Gastrocnemius medialis (tissue), 4 donors: ENCODE data around the gene MS4A18. TPM values are rescaled to one million over a fixed set of nuclear protein-coding genes. Genes with fewer than 3 reads are reported as not detected.

Experiments
- ATAC-seq, 2 donors: fragments of 150-250 bp; one replicate each; pipeline ENCODE4 v1.9.1; 2016
- DNase-seq, 2 donors: peaks; one replicate each; pipeline ENCODE4 v3.0.0-alpha.2; 2019
- H3K27ac ChIP-seq, 4 donors: fragments of 200-600 bp; sonication (generic); 1 replicate in 1 of 4; 2 replicates in 3 of 4; pipeline ENCODE4 v1.5.1; 2016 to 2018; ENCODE audit warnings: mild to moderate bottlenecking in 2 of 4, moderate library complexity in 1 of 4
- H3K27me3 ChIP-seq, 3 donors: fragments of 200-600 bp; sonication (generic) in 2 of 3; 1 replicate in 1 of 3; 2 replicates in 2 of 3; pipeline versions ENCODE4 v1.5.1 to v1.6.0; 2016 to 2019; ENCODE audit warnings: mild to moderate bottlenecking in 1 of 3, moderate library complexity in 1 of 3
- H3K36me3 ChIP-seq, 2 donors: fragments of 200-600 bp; sonication (generic) in 1 of 2; one replicate each; pipeline ENCODE4 v1.5.1; 2017 to 2018
- H3K4me1 ChIP-seq, 2 donors: fragments of 200-600 bp; sonication (generic) in 1 of 2; one replicate each; pipeline ENCODE4 v1.5.1; 2016 to 2017; ENCODE audit warnings: mild to moderate bottlenecking in 2 of 2
- H3K4me3 ChIP-seq, 4 donors: fragments of 200-600 bp; sonication (generic) in 3 of 4; 1 replicate in 1 of 4; 2 replicates in 3 of 4; pipeline ENCODE4 v1.5.1; 2016 to 2019; ENCODE audit warnings: mild to moderate bottlenecking in 2 of 4
- H3K9me3 ChIP-seq, 3 donors: fragments of 200-600 bp; sonication (generic) in 2 of 3; 1 replicate in 1 of 3; 2 replicates in 2 of 3; pipeline ENCODE4 v1.5.1; 2016 to 2019
- POLR2A ChIP-seq, 2 donors: fragments of 450-650 bp; IDR thresholded peaks; one replicate each; pipeline ENCODE4 v1.6.1; 2017; ENCODE audit warnings: antibody characterized with exemption in 2 of 2, mild to moderate bottlenecking in 2 of 2, moderate library complexity in 2 of 2
- in situ Hi-C, 4 donors: fragments of 200-750 bp; cut with MboI; loops; one replicate each; pipeline versions ENCODE4 v1.15.0 to v1.8.0; 2017; ENCODE audit warnings: low sequenced_read_pairs in 4 of 4
- intact Hi-C: fragments of 100-400 bp; cut with DNase I; formaldehyde crosslinking; loops from one replicate; pipeline ENCODE4 v1.15.1; 2023; ENCODE audit warnings: low total_unique reads
- total RNA-seq, 4 donors: library from RNA; depleted of rRNA; stranded (reverse); fragments of >200 nt; gene quantifications; one replicate each; pipeline versions ENCODE4 v1.1.0 to v1.2.3, GENCODE V29; 2016
- TF ChIP-seq, protein P1 (sequence below), 5 experiments: fragments of 450-650 bp in 3 of 5; fragments of 200-600 bp in 2 of 5; sonication (generic) in 2 of 5; IDR thresholded peaks in 4 of 5; conservative IDR thresholded peaks in 1 of 5; 1 replicate in 4 of 5; 2 replicates in 1 of 5; pipeline ENCODE4 v1.5.1; 2016 to 2019; ENCODE audit warnings: antibody characterized with exemption in 5 of 5, mild to moderate bottlenecking in 3 of 5, moderate library complexity in 3 of 5

The MS4A18 gene
- total RNA-seq, 4 donors from 2014 or later, result not detected

GRCh38 chr11:60776167-60776566 lies 51.6 kb downstream of the MS4A18 start:
- no peak for TF ChIP-seq POLR2A (IDR thresholded peaks at IDR 0.05)
- Histone ChIP-seq H3K27me3 (no peaks in the 10 kb centered on the region), H3K27ac (peak overlapping the region in 1 of 4 donors; percentile 14), H3K4me1 (no peaks in the 10 kb centered on the region), H3K36me3 (no peaks in the 10 kb centered on the region), H3K9me3 (no peaks in the 10 kb centered on the region), H3K4me3 (no peak overlapping the region)
- intact Hi-C loops, result no loop called here
- DNase-seq (no peak), ATAC-seq (no peak)
- in situ Hi-C loops, result no loop called here

DNA sequence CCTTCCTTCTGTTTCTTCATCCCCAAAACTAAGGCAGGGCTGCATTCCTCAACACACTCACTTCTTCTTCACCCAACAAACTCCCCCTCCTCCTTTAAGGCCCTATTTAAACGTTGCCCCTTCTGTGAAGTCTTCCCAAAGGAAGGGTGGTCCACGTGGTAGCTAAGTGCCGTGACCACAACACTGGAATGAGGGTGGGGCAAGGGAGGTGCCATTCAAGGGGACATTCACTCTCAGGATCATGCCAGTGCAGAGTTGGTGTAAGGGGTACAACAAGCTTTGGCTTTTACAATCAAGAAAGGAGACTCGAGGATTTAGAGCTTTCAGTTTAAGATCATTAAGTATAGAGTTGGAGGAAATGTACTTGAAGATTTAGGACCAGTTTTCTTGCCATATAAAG lies 52.6 kb downstream of the MS4A18 start:
- Histone ChIP-seq H3K4me3 (no peak overlapping the region), H3K4me1 (no peaks in the 10 kb centered on the region), H3K9me3 (no peaks in the 10 kb centered on the region), H3K27ac (no peak overlapping the region), H3K27me3 (no peaks in the 10 kb centered on the region), H3K36me3 (no peaks in the 10 kb centered on the region)
- in situ Hi-C loops (no loop called here), intact Hi-C loops (no loop called here)
- DNase-seq (no peak), ATAC-seq (no peak)
- TF ChIP-seq, protein P1, sequence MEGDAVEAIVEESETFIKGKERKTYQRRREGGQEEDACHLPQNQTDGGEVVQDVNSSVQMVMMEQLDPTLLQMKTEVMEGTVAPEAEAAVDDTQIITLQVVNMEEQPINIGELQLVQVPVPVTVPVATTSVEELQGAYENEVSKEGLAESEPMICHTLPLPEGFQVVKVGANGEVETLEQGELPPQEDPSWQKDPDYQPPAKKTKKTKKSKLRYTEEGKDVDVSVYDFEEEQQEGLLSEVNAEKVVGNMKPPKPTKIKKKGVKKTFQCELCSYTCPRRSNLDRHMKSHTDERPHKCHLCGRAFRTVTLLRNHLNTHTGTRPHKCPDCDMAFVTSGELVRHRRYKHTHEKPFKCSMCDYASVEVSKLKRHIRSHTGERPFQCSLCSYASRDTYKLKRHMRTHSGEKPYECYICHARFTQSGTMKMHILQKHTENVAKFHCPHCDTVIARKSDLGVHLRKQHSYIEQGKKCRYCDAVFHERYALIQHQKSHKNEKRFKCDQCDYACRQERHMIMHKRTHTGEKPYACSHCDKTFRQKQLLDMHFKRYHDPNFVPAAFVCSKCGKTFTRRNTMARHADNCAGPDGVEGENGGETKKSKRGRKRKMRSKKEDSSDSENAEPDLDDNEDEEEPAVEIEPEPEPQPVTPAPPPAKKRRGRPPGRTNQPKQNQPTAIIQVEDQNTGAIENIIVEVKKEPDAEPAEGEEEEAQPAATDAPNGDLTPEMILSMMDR (IDR thresholded peaks at IDR 0.05 in 4 of 5, conservative IDR thresholded peaks at IDR 0.05 in 1 of 5), result no peak
- TF ChIP-seq POLR2A (IDR thresholded peaks at IDR 0.05), result no peak

DNA sequence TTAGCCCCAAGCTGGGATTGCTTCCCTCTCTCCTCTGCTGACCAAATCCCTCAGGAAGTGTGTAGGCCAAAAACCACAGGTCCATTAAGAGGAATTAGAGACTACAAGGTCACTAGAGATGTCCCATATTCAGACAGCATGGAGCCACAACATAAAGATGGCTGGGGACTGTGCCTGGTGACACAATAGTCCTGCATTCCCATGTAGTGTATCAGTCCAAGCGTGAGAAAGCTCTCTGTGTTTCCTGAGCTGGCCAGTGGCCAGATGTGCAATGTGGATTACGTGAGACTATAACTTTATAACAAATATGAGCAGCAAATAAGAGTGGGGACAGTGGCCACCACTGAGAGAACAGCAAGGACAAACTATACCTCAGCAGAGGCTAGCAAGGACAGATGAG lies 53.1 kb downstream of the MS4A18 start:
- Histone ChIP-seq H3K4me3 (no peak overlapping the region), H3K27me3 (no peaks in the 10 kb centered on the region), H3K36me3 (no peaks in the 10 kb centered on the region), H3K9me3 (no peaks in the 10 kb centered on the region), H3K27ac (no peak overlapping the region), H3K4me1 (no peaks in the 10 kb centered on the region)
- DNase-seq (no peak), ATAC-seq (peak; percentile 19 to 36)
- TF ChIP-seq, protein P1 (IDR thresholded peaks at IDR 0.05 in 4 of 5, conservative IDR thresholded peaks at IDR 0.05 in 1 of 5), result no peak
- no peak for TF ChIP-seq POLR2A (IDR thresholded peaks at IDR 0.05)
- intact Hi-C loops (no loop called here), in situ Hi-C loops (no loop called here)

GRCh38 chr11:60780065-60780464 lies 55.5 kb downstream of the MS4A18 start:
- no peak overlapping the region for H3K27ac ChIP-seq
- ATAC-seq (no peak), DNase-seq (no peak)
- no peak overlapping the region for H3K4me3 ChIP-seq
- no peaks in the 10 kb centered on the region for H3K27me3 ChIP-seq
- in situ Hi-C loops, result no loop called here
- intact Hi-C loops, result no loop called here
- no peaks in the 10 kb centered on the region for H3K9me3 ChIP-seq
- TF ChIP-seq, protein P1 (IDR thresholded peaks at IDR 0.05 in 4 of 5, conservative IDR thresholded peaks at IDR 0.05 in 1 of 5), result no peak
- TF ChIP-seq POLR2A (IDR thresholded peaks at IDR 0.05), result no peak
- no peaks in the 10 kb centered on the region for H3K4me1 ChIP-seq
- no peaks in the 10 kb centered on the region for H3K36me3 ChIP-seq

- Histone ChIP-seq H3K9me3 (no peaks in the 10 kb centered on the region), H3K4me3 (no peak overlapping the region), H3K27me3 (no peaks in the 10 kb centered on the region), H3K4me1 (no peaks in the 10 kb centered on the region), H3K36me3 (no peaks in the 10 kb centered on the region), H3K27ac (no peak overlapping the region)
- in situ Hi-C loops, result no loop called here
- no peak for TF ChIP-seq POLR2A (IDR thresholded peaks at IDR 0.05)
- TF ChIP-seq, protein P1 (IDR thresholded peaks at IDR 0.05 in 4 of 5, conservative IDR thresholded peaks at IDR 0.05 in 1 of 5), result no peak
- intact Hi-C loops, result no loop called here
- DNase-seq (no peak), ATAC-seq (no peak)
Observed at GRCh38 chr11:60780774-60781173, 56.3 kb downstream of the MS4A18 start.
